ENCODE measurements around the gene ZNF609.
"Not testable (repeated sequence)": the region's sequence is repeated elsewhere in the genome, so short reads cannot be mapped to it uniquely, and the experiment has no call there.

The ZNF609 gene

DNA sequence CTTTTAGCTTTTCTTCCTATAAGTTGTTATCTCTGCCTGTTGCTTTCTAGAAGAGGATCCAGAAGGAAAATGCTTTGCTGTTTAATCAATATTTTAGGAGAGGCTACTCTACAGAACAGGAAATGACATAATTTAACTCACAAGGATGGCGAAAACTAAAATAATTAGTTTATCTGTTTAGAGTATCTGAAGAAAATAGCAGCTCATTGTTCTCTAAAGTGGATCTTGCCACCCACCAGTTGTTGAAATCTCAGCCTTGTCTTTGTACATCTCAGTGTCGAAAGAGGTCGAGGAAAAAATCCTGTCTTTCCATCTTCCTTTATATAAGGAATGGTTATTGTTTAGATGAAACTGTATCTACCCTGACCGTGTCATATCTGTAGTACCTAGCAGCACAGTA, 126.6 kb downstream of the ZNF609 start:
- TF ChIP-seq, protein P1, sequence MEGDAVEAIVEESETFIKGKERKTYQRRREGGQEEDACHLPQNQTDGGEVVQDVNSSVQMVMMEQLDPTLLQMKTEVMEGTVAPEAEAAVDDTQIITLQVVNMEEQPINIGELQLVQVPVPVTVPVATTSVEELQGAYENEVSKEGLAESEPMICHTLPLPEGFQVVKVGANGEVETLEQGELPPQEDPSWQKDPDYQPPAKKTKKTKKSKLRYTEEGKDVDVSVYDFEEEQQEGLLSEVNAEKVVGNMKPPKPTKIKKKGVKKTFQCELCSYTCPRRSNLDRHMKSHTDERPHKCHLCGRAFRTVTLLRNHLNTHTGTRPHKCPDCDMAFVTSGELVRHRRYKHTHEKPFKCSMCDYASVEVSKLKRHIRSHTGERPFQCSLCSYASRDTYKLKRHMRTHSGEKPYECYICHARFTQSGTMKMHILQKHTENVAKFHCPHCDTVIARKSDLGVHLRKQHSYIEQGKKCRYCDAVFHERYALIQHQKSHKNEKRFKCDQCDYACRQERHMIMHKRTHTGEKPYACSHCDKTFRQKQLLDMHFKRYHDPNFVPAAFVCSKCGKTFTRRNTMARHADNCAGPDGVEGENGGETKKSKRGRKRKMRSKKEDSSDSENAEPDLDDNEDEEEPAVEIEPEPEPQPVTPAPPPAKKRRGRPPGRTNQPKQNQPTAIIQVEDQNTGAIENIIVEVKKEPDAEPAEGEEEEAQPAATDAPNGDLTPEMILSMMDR (IDR thresholded peaks at IDR 0.05; ENCODE audit: low read depth, low read length) = no peak
- DNase-seq (ENCODE audit: low read depth, low spot score) = no peak
- in situ Hi-C loops (cut with HindIII; ENCODE audit: low sequenced_read_pairs) = no loop called here

DNA sequence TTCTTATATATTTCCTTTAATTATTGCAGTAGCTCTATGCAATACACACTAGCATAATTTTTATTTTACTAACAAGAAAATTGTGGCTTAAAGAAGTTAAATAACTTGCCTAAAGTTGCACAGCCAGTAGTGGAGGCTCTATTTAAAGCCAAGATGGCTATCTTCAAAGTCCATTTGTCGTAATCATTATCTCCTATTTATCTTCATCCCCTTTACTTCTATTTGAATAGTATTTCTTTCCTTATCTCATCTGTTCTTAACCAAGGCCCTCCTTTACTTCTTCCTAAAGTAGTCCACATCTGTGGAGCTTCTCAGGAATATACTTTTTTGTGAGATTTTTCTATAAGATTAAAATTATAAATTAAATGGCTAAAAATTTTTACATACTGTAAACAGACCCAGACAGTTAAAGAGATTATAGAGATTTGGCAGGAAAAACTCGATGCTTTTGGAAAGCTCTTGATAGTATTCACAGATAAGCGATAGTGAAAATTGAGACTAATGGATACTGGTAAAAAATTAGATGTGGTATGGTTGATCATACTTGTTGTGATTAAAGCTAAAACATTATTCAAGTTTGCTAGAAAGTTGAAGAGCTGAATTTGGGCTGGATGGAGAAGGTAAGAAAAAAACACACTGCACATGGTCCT, 129.2 kb downstream of the ZNF609 start:
- in situ Hi-C loops (cut with HindIII; ENCODE audit: low sequenced_read_pairs) = no loop called here
- TF ChIP-seq, protein P1 (IDR thresholded peaks at IDR 0.05; ENCODE audit: low read depth, low read length) = no peak
- no peak overlapping the region for H3K4me3 ChIP-seq (ENCODE audit: low read depth, low read length)
- DNase-seq (ENCODE audit: low read depth, low spot score) = no peak

More for the DNA sequence above, 126.6 kb downstream of the ZNF609 start:
- no peak overlapping the region for H3K4me3 ChIP-seq (ENCODE audit: low read depth, low read length)

DNA sequence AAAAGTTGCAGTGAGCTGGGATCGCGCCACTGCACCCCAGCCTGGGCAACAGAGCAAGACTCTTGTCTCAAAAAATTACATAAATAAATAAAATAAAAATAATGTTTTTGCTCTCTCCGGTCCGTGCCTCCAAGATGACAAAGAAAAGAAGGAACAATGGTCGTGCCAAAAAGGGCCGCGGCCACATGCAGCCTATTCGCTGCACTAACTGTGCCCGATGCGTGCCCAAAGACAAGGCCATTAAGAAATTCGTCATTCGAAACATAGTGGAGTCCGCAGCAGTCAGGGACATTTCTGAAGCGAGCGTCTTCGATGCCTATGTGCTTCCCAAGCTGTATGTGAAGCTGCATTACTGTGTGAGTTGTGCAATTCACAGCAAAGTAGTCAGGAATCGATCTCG, 132.5 kb downstream of the ZNF609 start:
- in situ Hi-C loops (cut with HindIII; ENCODE audit: low sequenced_read_pairs); H3K4me3 ChIP-seq (ENCODE audit: low read depth, low read length); DNase-seq (ENCODE audit: low read depth, low spot score): not testable (repeated sequence)

DNA sequence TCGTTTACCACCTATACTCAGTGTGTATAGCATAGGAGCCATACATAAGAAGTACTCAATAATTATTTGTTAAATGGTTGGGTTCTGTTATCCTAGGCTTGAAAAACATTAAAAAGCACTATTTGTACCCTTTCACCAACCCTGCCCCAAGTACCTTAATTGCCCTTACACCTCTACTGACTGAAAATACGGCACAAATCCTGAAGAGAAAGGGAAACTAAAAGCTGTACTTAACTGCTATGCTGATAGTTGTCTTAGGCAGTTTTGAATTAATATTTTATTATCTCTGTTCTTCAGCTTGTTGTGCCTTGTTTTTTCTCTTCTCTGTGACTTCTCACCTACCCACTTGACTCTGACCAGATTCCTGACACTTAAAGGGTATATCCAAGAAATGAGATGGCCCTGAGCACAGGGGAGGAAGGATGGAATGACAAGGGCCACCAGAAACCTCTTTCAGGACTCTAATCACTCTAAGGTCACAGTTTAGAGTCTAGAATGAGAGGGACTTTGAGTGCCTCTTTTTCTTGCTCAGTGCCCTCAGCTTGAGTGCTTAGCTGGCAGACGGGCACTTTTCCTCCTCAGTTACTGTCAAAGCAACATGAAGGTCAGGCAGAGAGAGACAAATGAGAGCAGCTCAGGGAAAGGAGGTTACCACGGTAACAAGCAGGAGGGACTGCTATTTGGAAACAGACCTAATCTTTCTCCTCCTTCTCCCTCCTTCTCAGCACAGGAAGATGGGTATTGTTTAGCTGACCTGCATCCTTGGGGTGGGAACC, 136.5 kb downstream of the ZNF609 start:
- peak; percentile 49 for DNase-seq (ENCODE audit: low read depth, low spot score)
- in situ Hi-C loops (cut with HindIII; ENCODE audit: low sequenced_read_pairs) = no loop called here
- H3K4me3 ChIP-seq (ENCODE audit: low read depth, low read length) = no peak overlapping the region
- TF ChIP-seq, protein P1 (IDR thresholded peaks at IDR 0.05; ENCODE audit: low read depth, low read length) = no peak

DNA sequence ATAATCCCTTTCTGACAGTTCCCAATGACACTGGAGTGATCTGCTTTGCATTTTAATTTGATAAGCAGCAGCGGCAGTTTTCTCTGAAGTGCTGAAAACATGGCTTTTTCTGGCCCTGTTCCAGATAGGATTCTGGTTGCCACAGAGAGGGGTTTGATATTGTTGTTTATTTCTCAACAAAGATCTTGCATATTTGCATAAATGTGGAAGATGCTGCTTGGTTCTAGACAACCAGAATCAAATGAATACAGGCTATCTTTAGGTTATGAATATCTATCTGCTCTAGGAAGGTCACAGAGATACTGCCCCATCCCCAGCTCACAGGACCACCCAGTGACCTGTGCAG, 137.1 kb downstream of the ZNF609 start:
- no peak overlapping the region for H3K4me3 ChIP-seq (ENCODE audit: low read depth, low read length)
- TF ChIP-seq, protein P1 (IDR thresholded peaks at IDR 0.05; ENCODE audit: low read depth, low read length) = no peak
- DNase-seq (ENCODE audit: low read depth, low spot score) = no peak
- in situ Hi-C loops (cut with HindIII; ENCODE audit: low sequenced_read_pairs) = no loop called here

DNA sequence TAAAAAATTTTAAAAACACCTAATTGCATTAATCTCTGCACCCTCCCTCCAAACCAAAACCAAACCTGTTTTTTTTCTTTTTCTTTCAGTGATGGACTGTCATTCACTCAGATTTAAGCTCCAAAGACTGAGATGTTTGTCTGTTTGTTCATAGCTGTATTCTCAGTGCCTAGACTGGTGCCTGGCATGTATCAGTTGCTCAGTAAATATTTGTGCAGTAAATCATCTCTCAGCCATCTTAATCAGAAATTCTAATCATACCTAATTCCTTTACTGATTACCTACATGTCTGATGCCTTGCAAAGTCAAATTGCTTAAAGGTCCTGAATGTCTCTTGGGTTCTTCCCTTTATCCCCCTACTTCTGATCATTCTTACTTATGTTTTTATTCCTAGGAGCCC, 138.8 kb downstream of the ZNF609 start:
- in situ Hi-C loops (cut with HindIII; ENCODE audit: low sequenced_read_pairs) = no loop called here
- TF ChIP-seq, protein P1 (IDR thresholded peaks at IDR 0.05; ENCODE audit: low read depth, low read length) = no peak
- no peak for DNase-seq (ENCODE audit: low read depth, low spot score)
- H3K4me3 ChIP-seq (ENCODE audit: low read depth, low read length) = no peak overlapping the region

DNA sequence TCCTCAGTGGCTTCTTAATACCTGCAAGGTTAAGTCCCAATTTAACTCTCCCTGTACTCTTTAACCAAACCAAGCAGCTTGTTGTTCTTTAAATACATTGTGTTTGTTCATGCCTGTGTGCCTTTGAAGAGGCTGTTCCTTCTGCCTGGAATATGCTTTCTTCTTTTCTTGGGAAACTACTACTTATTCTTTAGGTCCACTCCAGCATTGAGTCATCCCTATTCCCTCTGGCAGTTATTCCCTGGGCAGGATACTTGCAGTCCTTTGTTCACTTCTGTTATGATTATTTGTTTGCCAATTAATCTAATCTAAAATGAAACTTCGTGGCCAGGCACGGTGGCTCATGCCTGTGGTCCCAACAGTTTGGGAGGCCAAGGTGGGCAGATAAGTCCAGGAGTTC, 139.3 kb downstream of the ZNF609 start:
- TF ChIP-seq, protein P1 (IDR thresholded peaks at IDR 0.05; ENCODE audit: low read depth, low read length) = no peak
- in situ Hi-C loops (cut with HindIII; ENCODE audit: low sequenced_read_pairs) = no loop called here
- DNase-seq (ENCODE audit: low read depth, low spot score) = peak; percentile 46
- no peak overlapping the region for H3K4me3 ChIP-seq (ENCODE audit: low read depth, low read length)

Measured in astrocyte of the spinal cord (primary cell).